ENCODE results near the gene MAP4K4. TPM values are rescaled to one million over a fixed set of nuclear protein-coding genes. Genes with fewer than 3 reads are reported as not detected.

The MAP4K4 gene
- total RNA-seq, 2 experiments from 2014 or later = 67.2 to 181 TPM

DNA sequence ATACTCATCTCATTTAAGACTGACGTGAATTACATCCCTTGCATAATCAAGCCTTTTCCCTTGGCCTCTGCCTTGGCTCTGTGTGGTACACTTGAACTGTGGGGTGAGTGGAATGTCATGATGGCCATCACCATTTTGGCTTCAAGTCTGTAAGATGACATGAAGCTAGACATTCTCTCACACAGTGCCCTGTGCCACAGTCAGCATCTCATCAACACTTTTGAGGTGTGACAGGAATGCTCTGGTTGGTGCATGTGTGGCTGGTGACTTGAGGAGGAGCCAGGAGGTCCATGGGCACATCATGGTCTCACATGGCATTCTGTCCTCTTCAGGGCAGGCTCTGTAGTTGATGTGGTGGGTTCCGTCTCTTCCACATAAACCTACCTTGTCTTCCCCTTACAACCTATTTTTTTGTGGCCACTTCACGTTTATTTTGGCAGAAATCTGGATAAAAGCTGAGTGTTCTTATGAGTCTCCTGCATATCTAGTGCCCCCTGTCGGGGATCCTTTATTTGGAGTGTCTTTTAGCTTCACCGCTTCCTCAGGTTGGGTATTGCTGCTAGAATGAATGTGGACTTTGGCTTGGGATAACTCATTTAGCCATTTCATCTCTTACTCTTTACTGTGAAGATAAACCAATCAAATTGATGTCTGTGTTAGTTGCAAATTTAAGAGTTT, 28.1 kb downstream of the MAP4K4 start:
- peak; percentile 45 for DNase-seq (ENCODE audit: low spot score)

GRCh38 chr2:101728865-101729264, 31.4 kb downstream of the MAP4K4 start:
- Histone ChIP-seq H3K4me1 (ENCODE audit: insufficient read depth, low read length, poor library complexity, severe bottlenecking) (peaks cover 45% of the 10 kb centered on the region), H3K9me3 (ENCODE audit: low read length) (peaks cover 4% of the 10 kb centered on the region; the same call in 1 of the 2 replicates), H4K20me1 (ENCODE audit: insufficient read depth, low read length) (peaks cover 19% of the 10 kb centered on the region; the same call in 1 of the 2 replicates), H3K4me2 (ENCODE audit: low read length) (no peak overlapping the region), H3K36me3 (ENCODE audit: insufficient read depth, low read length) (peaks cover 22% of the 10 kb centered on the region), H3K9me2 (ENCODE audit: insufficient read depth, low read length) (no peaks in the 10 kb centered on the region), H3K79me2 (ENCODE audit: insufficient read depth, low read depth, low read length) (peaks cover 99% of the 10 kb centered on the region), H3K4me3 (ENCODE audit: low read depth, low read length, poor library complexity, severe bottlenecking) (no peak overlapping the region), H3K27ac (ENCODE audit: low read depth, low read length, poor library complexity, severe bottlenecking) (no peak overlapping the region), H2AFZ (ENCODE audit: low read length) (no peak overlapping the region)
- DNase-seq (ENCODE audit: low spot score) = no peak
- ChIA-PET CTCF (ENCODE audit: unreplicated experiment) (no interaction called here), POLR2A (interaction anchor here (1.0 to 1.6 kb wide), 3 partner anchors 11 to 35 kb away, joined by 3 to 5 read pairs (median 3); no protein-coding TSS in a partner anchor)
- BruUV-seq (replicated peaks) = no TSS peak
- TF ChIP-seq, protein P1, sequence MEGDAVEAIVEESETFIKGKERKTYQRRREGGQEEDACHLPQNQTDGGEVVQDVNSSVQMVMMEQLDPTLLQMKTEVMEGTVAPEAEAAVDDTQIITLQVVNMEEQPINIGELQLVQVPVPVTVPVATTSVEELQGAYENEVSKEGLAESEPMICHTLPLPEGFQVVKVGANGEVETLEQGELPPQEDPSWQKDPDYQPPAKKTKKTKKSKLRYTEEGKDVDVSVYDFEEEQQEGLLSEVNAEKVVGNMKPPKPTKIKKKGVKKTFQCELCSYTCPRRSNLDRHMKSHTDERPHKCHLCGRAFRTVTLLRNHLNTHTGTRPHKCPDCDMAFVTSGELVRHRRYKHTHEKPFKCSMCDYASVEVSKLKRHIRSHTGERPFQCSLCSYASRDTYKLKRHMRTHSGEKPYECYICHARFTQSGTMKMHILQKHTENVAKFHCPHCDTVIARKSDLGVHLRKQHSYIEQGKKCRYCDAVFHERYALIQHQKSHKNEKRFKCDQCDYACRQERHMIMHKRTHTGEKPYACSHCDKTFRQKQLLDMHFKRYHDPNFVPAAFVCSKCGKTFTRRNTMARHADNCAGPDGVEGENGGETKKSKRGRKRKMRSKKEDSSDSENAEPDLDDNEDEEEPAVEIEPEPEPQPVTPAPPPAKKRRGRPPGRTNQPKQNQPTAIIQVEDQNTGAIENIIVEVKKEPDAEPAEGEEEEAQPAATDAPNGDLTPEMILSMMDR (conservative IDR thresholded peaks at IDR 0.05; ENCODE audit: low read length) = no peak
- TF ChIP-seq EZH2phosphoT487 (IDR thresholded peaks at IDR 0.05; ENCODE audit: borderline replicate concordance, low read depth, low read length) = no peak
- intact Hi-C loops (cut with micrococcal nuclease; ENCODE audit: unreplicated experiment) = no loop called here

More for the DNA sequence above, 28.1 kb downstream of the MAP4K4 start:
- CTCF ChIA-PET (ENCODE audit: unreplicated experiment) = no interaction called here
- intact Hi-C loops (cut with micrococcal nuclease; ENCODE audit: unreplicated experiment) = no loop called here
- no peaks in the 10 kb centered on the region for H3K9me2 ChIP-seq (ENCODE audit: insufficient read depth, low read length)
- POLR2A ChIA-PET = interaction anchor here (0.6 to 1.6 kb wide), 4 partner anchors 8 to 29 kb away, joined by 3 to 8 read pairs (median 4); no protein-coding TSS in a partner anchor
- H3K4me3 ChIP-seq (ENCODE audit: low read depth, low read length, poor library complexity, severe bottlenecking) = no peak overlapping the region
- peaks cover 9% of the 10 kb centered on the region; the same call in 1 of the 2 replicates for H4K20me1 ChIP-seq (ENCODE audit: insufficient read depth, low read length)
- H3K79me2 ChIP-seq (ENCODE audit: insufficient read depth, low read depth, low read length) = peaks cover 100% of the 10 kb centered on the region
- H3K4me1 ChIP-seq (ENCODE audit: insufficient read depth, low read length, poor library complexity, severe bottlenecking) = peaks cover 57% of the 10 kb centered on the region
- H3K9me3 ChIP-seq (ENCODE audit: low read length) = peaks cover 23% of the 10 kb centered on the region; the same call in 1 of the 2 replicates
- no peak overlapping the region for H3K27ac ChIP-seq (ENCODE audit: low read depth, low read length, poor library complexity, severe bottlenecking)
- H3K36me3 ChIP-seq (ENCODE audit: insufficient read depth, low read length) = peaks cover 50% of the 10 kb centered on the region
- TF ChIP-seq, protein P1 (conservative IDR thresholded peaks at IDR 0.05; ENCODE audit: low read length) = peak; percentile 76
- TF ChIP-seq EZH2phosphoT487 (IDR thresholded peaks at IDR 0.05; ENCODE audit: borderline replicate concordance, low read depth, low read length) = no peak
- no peak overlapping the region for H2AFZ ChIP-seq (ENCODE audit: low read length)
- H3K4me2 ChIP-seq (ENCODE audit: low read length) = peak overlapping the region; percentile 12; the same call in 1 of the 2 replicates
- BruUV-seq (replicated peaks) = no TSS peak
